GM10266 (cell line): ENCODE measurements around the gene KIF25.

Experiments
- DNase-seq: peaks from one replicate; pipeline ENCODE4 v3.0.0; 2012; ENCODE audit errors: extremely low spot score
- CTCF ChIP-seq: IDR thresholded peaks from 2 replicates; pipeline ENCODE4 v1.5.1; 2012; ENCODE audit warnings: mild to moderate bottlenecking, low read depth; ENCODE audit not compliant: control insufficient read depth, insufficient read depth; ENCODE audit errors: missing control alignments

Gene KIF25

GRCh38 chr6:168031411-168031971 lies 34.0 kb downstream of the KIF25 start:
- TF ChIP-seq CTCF: no peak
- DNase-seq: no peak

GRCh38 chr6:168032005-168032760 lies 34.7 kb downstream of the KIF25 start:
- no peak for TF ChIP-seq CTCF
- DNase-seq: no peak

- DNase-seq: no peak
Measured at GRCh38 chr6:168033791-168034190, 36.3 kb downstream of the KIF25 start.

GRCh38 chr6:168034537-168034936 lies 37.1 kb downstream of the KIF25 start:
- DNase-seq: no peak

More at GRCh38 chr6:168033791-168034190, 36.3 kb downstream of the KIF25 start:
- TF ChIP-seq CTCF: no peak

GRCh38 chr6:168035098-168035660 lies 37.7 kb downstream of the KIF25 start:
- TF ChIP-seq CTCF: no peak
- DNase-seq: peak; percentile 29

More at GRCh38 chr6:168034537-168034936, 37.1 kb downstream of the KIF25 start:
- no peak for TF ChIP-seq CTCF

- DNase-seq: peak; percentile 13
- TF ChIP-seq CTCF: no peak
Measured at GRCh38 chr6:168035661-168036545, 38.4 kb downstream of the KIF25 start.
